Brain microvascular endothelial cell (primary cell): ENCODE data around the gene ATP1A1.
A peak's percentile ranks its signal among the peaks of the same experiment; 100 is the strongest.

Experiments
- DNase-seq: peaks from one replicate; pipeline ENCODE4 v3.0.0-alpha.2; 2020
- H3K27ac ChIP-seq: fragments of 250-450 bp; sonication (Bioruptor Pico); 2 replicates; pipeline ENCODE4 v1.5.1; 2020; ENCODE audit warnings: mild to moderate bottlenecking, moderate library complexity
- H3K27me3 ChIP-seq: fragments of 250-450 bp; sonication (Bioruptor Pico); replicated peaks from 2 replicates; pipeline ENCODE4 v1.5.1; 2020; ENCODE audit warnings: mild to moderate bottlenecking
- H3K36me3 ChIP-seq: fragments of 250-450 bp; sonication (Bioruptor Pico); replicated peaks from 2 replicates; pipeline ENCODE4 v1.5.1; 2020; ENCODE audit warnings: mild to moderate bottlenecking
- H3K4me3 ChIP-seq: 2 replicates; pipeline ENCODE4 v1.5.1; 2011; ENCODE audit warnings: low read depth, mild to moderate bottlenecking, control low read depth, low read length, moderate library complexity
- CTCF ChIP-seq: IDR thresholded peaks from 2 replicates; pipeline ENCODE4 v1.5.1; 2011; ENCODE audit warnings: low read depth, mild to moderate bottlenecking, moderate library complexity, low read length, control low read depth, inconsistent platforms; ENCODE audit errors: missing control alignments
- in situ Hi-C: cut with HindIII; loops from 2 replicates; pipeline ENCODE4 v1.10.0; 2017; ENCODE audit warnings: low sequenced_read_pairs, low pct_ligation_motif_present

ATP1A1 gene

GRCh38 chr1:116367256-116367945, 5.6 kb upstream of the ATP1A1 start:
- Histone ChIP-seq H3K36me3 (no peaks in the 10 kb centered on the region), H3K27ac (no peak overlapping the region), H3K27me3 (no peaks in the 10 kb centered on the region), H3K4me3 (no peak overlapping the region)
- DNase-seq = no peak
- no peak for TF ChIP-seq CTCF
- in situ Hi-C loops = no loop called here

- Histone ChIP-seq H3K36me3 (no peaks in the 10 kb centered on the region), H3K27ac (no peak overlapping the region), H3K4me3 (no peak overlapping the region), H3K27me3 (no peaks in the 10 kb centered on the region)
- in situ Hi-C loops = no loop called here
- no peak for DNase-seq
- TF ChIP-seq CTCF = no peak
Observed at GRCh38 chr1:116368241-116368640, 4.8 kb upstream of the ATP1A1 start.

DNA sequence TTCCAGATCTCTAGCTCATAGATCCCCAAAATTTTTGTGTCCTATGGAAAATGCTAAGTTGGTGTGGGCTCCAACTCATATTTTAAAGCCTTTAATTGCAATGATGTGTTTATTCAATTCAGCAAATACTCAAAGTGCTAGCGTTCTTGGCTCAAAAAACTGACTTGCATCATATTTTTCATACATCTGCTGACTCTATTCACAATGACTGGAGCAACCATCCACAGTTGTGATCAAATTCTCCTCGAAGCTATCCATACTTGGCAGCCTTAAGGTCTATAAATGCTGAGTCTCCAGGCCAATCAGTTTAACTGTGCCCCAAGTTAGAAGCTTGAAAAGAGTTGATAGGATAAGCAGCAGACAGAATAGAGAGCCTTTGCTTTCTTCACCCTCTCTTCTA, 2.9 kb upstream of the ATP1A1 start:
- TF ChIP-seq CTCF = no peak
- Histone ChIP-seq H3K4me3 (no peak overlapping the region), H3K27me3 (no peaks in the 10 kb centered on the region), H3K27ac (no peak overlapping the region), H3K36me3 (no peaks in the 10 kb centered on the region)
- DNase-seq = no peak
- in situ Hi-C loops = no loop called here

DNA sequence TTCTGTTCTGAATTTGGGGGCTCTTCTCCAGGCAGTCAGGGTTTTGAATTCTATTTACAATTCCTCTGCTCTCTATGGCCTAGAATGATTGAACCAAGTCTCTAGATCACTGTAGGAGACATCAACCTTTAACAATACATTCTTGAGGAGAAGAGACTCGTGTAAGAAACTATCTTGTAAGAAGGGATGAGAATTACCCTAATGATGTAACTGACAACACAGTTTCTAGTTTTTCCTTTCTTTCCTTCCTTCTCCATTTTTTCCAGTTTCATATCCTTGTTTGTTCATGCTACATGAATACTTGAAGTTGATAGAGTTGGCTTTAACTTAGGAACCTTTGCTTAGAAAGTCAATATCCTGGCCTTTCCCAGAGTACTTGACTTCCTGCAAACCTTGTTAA, 1.3 kb upstream of the ATP1A1 start:
- H3K4me3 ChIP-seq = no peak overlapping the region
- no peak for DNase-seq
- H3K27ac ChIP-seq = no peak overlapping the region
- H3K27me3 ChIP-seq = no peaks in the 10 kb centered on the region
- no peaks in the 10 kb centered on the region for H3K36me3 ChIP-seq
- no peak for TF ChIP-seq CTCF
- in situ Hi-C loops = no loop called here

DNA sequence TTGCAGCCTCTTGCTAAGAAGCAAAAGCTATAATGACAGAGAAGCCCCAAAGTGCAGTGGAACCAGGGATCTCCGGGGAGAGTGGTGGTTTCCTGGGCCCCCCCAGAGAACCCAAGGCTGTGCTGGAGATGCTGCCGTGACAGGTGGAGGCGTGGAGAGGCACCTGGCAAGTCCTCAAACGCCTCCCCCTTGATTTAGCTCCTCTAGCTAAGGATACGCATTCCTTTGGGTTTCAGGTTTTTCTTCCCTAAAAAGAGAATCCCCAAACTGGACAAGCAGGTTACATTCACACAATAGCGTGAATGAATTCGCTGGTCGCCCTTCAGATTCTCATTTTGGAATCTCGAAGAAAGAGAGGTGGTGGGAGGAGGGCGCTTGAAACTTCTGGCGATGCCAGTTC, 853 bp upstream of the ATP1A1 start:
- H3K4me3 ChIP-seq = peak overlapping the region; percentile 77
- H3K27me3 ChIP-seq = no peaks in the 10 kb centered on the region
- no peak for TF ChIP-seq CTCF
- H3K27ac ChIP-seq = no peak overlapping the region
- in situ Hi-C loops = no loop called here
- no peaks in the 10 kb centered on the region for H3K36me3 ChIP-seq
- no peak for DNase-seq
